DND-41 (cell line): ENCODE results near the gene JMJD8.

Experiments used
- EZH2 ChIP-seq: IDR thresholded peaks from 3 replicates; pipeline ENCODE4 v1.6.1; 2012; ENCODE audit warnings: borderline replicate concordance, low read depth, mild to moderate bottlenecking, moderate library complexity, low read length, inconsistent platforms; ENCODE audit not compliant: severe bottlenecking
- TF ChIP-seq, protein P1 (sequence below): IDR thresholded peaks from 2 replicates; pipeline ENCODE4 v1.5.1; 2012; ENCODE audit warnings: borderline replicate concordance, low read length, moderate library complexity, mild to moderate bottlenecking; ENCODE audit not compliant: poor library complexity, severe bottlenecking; ENCODE audit errors: extremely low read depth

DNA sequence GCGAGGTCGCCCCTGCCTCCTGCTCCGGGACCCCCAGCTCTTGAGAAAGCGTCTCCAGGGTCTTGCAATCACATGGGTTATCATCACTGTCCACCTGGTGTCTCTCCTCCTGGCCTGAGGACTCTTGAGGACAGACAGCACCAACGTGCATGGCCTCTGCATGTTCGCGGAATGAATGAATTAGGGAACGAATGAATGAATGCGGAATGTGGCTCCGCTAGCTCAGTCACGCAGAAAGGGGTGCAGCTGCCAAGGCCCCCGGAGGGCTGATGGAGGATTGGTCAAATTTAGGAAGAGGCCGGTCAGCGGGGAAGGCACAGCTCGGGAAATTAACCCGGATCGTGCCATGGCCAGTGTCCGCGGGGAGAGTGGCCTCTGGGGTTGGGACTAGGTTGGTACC lies 18.2 kb upstream of the JMJD8 start:
- TF ChIP-seq EZH2: no peak
- TF ChIP-seq, protein P1, sequence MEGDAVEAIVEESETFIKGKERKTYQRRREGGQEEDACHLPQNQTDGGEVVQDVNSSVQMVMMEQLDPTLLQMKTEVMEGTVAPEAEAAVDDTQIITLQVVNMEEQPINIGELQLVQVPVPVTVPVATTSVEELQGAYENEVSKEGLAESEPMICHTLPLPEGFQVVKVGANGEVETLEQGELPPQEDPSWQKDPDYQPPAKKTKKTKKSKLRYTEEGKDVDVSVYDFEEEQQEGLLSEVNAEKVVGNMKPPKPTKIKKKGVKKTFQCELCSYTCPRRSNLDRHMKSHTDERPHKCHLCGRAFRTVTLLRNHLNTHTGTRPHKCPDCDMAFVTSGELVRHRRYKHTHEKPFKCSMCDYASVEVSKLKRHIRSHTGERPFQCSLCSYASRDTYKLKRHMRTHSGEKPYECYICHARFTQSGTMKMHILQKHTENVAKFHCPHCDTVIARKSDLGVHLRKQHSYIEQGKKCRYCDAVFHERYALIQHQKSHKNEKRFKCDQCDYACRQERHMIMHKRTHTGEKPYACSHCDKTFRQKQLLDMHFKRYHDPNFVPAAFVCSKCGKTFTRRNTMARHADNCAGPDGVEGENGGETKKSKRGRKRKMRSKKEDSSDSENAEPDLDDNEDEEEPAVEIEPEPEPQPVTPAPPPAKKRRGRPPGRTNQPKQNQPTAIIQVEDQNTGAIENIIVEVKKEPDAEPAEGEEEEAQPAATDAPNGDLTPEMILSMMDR: no peak
